ENCODE data around the gene IFIT5.
"Not testable (repeated sequence)": the region's sequence is repeated elsewhere in the genome, so short reads cannot be mapped to it uniquely, and the experiment has no call there.

IFIT5 gene

DNA sequence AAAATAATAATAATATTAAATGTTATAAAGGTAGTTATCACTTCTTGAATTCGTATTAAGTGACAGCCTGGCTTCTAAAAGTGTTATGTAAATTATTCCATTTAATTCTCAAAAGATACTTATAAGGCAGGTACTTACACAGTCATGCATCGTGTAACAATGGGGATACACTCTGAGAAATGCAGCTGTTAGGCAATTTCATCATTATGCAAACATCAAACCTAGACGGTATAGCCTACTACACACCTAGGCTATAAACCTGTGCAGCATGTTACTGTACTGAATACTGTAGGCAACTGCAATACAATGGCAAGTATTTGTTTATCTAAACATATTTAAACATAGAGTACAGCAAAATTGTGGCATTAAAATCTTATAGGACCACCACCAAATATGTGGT is 20.5 kb upstream of the IFIT5 start:
- DNase-seq (ENCODE audit: low read depth) = no peak

DNA sequence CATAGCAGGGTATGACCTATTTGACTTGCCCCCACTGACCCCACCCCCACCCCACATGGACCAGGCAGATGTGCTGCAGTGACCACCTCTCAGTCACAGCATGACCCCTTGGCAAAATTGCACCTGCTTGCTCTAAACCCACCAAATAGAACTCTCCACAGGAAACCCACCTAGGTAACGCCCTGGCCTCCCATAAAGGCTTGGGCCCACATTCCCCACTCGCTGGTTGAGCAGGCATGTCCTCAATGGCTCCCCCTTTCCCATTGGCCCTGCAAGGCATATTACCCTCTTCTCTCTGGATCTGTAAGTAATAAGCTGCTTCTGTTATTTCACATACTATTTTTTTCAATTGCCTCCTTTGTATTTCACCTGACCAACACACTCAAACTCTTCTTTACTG is 19.2 kb upstream of the IFIT5 start:
- DNase-seq (ENCODE audit: low read depth) = no peak

DNA sequence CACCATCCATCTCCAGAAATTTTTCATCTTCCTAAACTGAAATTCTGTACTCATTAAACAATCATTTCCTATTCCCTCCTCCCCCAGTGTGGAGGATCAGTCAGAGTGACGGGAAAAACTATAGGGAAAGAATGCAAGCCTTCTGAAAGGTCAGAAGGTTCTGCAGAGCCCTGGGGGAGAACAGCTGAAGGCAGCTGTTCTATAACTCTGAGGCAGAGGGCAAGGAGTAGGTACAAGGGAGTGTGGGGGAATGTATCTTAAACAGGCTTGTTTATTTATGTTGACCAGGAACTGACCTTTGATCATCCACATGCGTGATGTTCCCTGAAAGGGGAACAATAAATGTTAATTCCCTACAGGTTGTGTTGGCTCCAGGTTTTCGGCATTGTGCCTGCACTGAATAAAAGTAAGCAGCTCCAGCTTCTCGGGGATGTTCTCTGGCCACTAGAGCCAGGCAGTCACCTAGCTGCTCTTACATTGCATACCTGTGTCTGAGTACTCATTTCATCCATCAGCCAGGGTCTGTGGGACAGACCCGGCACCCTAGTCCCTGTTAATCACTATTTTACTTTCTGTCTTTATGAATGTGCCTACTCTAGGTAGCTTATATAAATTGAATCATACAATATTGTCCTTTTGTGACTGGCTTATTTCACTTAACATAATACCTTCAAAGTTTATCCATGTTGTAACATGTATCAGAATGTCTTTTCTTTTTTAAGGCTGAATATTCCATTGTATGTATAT is 16.2 kb upstream of the IFIT5 start:
- DNase-seq (ENCODE audit: low read depth) = no peak

DNA sequence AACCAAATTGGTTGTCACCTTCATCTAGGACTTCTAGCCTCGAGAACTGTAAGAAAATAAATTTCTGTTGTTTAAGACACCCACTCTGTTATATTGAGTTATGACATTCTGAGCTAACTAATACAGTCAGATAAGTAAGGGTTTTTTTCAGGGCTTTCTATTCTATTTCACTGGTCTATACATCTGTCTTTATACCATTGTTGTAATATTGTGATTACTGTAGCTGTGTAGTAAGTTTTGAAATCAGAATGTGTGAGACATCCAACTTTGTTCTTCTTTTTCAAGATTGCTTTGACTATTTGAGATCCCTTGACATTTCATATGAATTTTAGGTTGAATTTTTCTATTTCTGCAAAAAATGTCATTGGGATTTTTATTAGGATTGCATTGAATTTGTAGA is 14.4 kb upstream of the IFIT5 start:
- no peak for DNase-seq (ENCODE audit: low read depth)

DNA sequence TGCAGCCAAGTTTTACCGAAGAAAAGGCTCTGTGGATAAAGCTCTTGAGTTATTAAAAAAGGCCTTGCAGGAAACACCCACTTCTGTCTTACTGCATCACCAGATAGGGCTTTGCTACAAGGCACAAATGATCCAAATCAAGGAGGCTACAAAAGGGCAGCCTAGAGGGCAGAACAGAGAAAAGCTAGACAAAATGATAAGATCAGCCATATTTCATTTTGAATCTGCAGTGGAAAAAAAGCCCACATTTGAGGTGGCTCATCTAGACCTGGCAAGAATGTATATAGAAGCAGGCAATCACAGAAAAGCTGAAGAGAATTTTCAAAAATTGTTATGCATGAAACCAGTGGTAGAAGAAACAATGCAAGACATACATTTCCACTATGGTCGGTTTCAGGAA is 11.3 kb upstream of the IFIT5 start:
- no peak for DNase-seq (ENCODE audit: low read depth)

DNA sequence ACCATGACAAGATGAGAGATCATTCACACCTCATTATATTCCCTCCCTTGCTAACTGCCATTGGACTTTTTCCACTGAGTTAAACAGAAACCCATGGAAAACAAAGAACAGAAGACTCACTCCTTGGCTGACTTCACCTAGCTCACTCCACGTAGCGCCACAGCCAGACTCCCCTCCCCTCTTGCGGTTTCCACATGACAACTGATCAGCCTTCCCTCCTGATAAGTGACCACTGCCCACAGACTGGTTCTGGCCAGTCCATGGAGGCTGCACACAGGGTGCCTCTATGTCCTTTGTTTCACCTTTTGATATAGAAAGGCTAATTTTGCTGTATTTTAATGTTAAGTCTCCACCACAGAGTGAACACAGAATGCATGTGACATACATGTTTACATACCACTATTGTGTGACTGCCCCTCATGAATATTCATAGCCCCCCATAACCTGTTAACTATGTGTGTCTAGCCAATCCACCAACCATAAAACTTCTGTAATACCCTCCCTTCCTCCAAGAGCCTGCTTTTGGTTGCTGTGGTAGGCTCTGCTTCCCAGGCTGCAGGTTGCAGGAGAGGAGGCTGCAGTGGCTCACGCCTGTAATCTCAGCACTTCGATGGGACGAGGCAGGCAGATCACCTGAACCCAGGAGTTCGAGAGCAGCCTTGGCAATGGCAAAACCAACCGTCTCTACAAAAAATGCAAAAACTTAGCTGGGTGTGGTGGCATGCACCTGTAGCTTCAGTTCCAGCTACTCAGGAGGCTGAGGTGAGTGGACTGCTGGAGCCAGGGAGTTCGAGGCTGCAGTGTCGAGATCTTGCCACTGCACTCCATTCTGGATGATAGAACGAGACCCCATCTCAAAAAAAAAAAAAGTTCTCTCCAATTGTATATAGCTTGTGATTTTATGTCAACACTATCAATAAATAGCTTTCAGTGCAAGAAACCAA is 10.0 kb upstream of the IFIT5 start:
- no peak for DNase-seq (ENCODE audit: low read depth)

DNA sequence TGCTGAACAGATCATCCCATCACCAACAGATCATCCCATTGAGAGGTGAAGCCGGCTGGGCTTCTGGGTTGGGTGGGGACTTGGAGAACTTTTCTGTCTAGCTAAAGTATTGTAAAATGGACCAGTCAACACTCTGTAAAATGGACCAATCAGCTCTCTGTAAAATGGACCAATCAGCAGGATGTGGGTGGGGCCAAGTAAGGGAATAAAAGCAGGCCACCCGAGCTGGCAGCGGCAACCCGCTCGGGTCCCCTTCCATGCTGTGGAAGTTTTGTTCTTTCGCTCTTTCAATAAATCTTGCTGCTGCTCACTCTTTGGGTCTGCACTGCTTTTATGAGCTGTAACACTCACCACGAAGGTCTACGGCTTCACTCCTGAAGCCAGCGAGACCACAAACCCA is 8.2 kb upstream of the IFIT5 start:
- DNase-seq (ENCODE audit: low read depth) = not testable (repeated sequence)

DNA sequence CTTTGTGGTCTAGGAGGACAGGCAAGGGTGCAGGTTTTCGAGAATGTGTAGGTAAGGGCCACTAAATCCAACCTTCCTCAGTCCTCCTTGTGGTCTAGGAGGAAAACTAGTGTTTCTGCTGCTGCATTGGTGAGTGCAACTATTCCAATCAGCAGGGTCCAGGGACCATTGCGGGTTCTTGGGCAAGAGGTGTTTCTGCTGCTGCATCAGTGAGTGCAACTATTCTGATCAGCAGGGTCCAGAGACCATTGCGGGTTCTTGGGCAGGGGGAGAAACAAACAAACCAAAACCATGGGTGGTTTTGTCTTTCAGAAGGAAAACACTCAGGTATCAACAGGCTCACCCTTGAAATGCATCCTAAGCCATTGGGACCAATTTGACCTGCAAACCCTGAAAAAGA is 6.6 kb upstream of the IFIT5 start:
- DNase-seq (ENCODE audit: low read depth) = not testable (repeated sequence)

DNA sequence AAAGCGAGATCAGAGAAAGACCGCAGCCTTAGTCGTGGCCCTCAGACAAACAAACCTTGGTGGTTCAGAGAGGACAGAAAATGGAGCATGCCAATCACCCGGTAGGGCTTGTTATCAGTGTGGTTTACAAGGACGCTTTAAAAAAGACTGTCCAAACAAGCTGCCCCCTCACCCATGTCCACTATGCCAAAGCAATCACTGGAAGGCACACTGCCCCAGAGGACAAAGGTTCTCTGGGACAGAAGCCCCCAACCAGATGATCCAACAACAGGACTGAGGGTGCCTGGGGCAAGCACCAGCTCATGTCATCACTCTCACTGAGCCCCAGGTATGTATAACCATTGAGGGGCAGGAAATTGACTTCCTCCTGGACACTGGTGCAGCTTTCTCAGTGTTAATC is 5.1 kb upstream of the IFIT5 start:
- not testable (repeated sequence) for DNase-seq (ENCODE audit: low read depth)

DNA sequence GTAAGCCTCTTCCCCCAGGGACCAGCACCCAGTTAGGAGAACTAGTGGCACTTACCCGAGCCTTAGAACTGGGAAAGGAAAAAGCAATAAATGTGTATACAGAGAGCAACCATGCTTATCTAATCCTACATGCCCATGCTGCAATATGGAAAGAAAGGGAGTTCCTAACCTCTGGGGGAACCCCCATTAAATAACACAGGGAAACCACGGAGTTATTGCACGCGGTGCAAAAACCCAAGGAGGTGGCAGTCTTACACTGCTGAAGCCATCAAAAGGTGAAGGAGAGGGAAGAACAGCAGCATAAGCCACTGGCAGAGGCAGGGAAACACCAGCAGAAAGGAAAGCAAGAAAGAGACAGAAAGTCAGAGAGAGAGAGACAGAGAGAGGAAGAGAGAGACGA is 3.8 kb upstream of the IFIT5 start:
- not testable (repeated sequence) for DNase-seq (ENCODE audit: low read depth)

DNA sequence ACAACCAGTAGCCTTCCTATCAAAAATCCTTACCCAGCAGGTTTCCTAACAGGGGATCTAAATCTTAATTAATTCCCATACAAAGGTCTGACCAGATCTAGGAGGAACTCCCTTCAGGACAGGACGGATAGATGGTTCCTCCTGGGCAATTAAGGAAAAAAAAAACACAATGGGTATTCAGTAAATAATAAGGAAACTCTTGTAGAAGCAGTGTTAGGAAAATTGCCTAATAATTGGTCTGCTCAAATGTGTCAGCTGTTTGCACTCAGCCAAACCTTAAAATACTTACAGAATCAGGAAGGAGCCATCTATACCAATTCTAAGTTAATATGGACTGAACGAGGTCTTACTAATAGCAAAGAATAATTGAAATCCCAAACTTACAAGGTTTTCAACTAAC is 3.2 kb upstream of the IFIT5 start:
- DNase-seq (ENCODE audit: low read depth) = not testable (repeated sequence)

DNA sequence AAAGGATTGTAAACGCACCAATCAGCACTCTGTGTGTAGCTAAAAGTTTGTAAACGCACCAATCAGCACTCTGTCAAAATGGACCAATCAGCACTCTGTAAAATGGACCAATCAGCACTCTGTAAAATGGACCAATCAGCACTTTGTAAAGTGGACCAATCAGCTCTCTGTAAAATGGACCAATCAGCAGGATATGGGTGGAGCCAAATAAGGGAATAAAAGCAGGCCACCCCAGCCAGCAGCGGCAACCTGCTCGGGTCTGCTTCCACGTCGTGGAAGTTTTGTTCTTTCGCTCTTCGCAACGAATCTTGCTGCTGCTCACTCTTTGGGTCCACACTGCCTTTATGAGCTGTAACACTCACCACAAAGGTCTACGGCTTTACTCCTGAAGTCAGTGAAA is 2.1 kb upstream of the IFIT5 start:
- DNase-seq (ENCODE audit: low read depth) = not testable (repeated sequence)

DNA sequence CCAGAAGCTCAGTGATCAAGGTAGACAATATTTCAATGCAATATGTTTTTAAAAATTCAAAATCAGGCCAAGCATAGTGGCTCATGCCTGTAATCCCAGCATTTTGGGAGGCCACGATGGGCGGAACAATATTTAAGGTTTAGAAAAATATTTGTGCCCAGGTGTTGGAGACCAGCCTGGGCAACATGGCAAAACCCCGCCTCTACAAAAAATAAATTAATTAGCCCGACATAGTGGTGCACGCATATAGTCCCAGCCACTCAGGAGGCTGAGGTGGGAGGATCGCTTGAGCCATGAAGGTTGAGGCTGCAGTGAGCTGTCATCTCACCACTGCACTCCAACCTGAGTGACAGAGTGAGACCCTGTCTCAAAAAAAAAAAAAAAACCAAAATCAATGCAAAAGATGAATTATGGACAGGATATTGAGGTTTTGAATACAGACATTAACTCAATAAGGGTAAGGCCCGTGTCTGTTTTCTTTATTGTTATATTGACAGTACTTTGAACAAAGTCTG is 913 bp upstream of the IFIT5 start:
- DNase-seq (ENCODE audit: low read depth) = no peak

DNA sequence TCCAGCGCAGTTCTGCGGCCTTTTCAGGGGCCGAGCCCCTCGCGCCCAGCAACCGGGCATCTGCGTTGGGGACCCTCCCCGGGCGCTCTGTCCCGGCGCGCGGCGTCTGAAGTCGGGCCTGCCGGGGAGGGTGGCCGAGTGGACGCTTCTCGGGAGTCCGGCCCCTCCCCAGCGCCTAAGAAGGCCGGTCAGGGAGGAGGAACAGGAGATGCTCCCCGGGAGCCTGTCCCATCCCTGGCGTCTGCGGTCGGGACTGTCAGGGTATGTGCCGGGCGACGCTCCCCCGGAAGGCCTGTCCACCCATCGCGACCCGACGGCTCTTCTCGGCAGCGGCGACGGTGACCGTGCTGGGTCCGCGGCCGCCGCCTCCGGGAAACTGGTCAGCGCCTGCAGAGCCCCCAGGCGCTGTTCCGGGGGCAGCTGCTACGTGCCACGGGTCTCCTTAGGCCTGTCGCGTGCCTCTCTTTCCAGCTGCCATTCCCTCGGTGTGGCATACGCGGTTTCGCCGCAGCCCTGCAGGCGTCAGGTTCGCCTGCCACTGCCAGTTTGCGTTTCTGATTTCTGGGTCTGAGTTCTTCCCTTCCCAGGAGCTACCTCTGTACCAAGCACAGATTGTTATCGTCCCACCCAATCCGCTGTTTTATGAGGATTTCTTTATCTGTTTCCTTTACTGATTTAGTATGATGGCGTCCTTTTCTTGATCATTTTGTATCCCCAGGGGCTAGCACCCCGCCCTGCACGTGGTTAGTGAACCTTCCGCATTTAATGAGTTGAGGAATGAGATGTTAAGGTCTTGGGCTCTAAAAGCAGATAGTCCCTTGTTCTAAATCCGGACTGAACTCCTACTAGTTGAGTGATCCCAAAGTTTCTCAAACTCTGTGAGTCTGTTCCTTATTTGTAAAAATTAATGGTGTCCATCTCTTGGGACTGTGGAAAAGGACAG is 782 bp downstream of the IFIT5 start:
- no peak for DNase-seq (ENCODE audit: low read depth)

DNA sequence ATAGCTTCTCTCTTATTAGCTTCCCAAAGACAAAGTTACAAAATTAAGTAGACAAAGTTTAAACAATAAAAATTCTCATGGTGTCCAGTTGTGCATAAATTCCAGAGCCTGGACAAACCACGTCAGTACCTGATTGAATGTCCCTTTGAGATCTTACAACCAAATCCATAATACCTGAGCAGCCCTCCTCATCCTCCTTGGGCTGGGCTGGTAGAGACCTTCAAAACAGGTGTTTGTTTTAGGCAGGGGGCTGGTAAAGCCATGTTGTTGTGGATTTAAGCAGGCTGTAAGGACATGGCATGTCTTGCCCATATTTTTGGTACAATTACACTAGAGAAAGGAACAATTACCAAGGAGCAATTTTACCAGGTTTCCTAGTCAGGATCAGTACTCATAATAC is 2.1 kb downstream of the IFIT5 start:
- DNase-seq (ENCODE audit: low read depth) = no peak

DNA sequence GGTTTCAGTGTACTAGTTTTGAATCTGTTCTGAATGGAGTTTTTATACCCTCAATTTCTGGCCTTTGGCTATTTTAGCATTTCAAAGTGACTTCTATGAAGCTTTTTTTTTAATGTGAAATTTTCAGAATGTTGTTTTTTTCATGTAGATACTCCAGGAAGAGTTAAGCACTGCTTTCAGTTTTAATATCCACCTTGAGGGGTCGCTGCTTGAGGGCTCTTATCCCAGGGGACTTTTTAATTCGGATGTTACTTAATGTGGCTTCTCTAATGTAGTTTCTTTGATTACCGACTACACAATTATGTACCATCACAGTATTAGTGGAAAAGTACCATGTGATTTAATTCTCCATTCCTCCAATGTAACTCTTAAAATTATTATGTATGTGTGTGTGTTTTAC is 5.2 kb downstream of the IFIT5 start:
- DNase-seq (ENCODE audit: low read depth) = no peak

DNA sequence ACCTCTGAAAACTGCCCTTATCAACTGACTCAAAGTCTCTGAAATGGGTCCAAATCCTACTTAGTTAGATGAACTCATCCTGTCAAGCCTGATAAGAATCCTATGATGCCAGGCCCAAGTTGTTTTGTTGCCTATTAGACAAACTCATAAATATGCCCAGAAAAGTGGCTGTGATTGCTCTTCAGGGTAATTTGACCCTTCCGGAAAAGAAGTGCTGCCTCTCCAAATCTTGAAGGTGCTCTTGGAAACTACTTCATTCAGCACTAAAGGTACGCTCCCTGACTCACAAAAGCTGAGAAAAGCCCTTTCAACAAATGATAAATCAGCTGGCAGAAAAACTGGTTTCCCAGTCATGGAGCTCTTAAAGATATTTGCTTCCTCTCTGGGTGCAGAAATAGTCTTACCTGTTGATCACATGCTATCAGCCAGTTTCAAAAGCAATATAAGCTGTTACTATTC is 6.7 kb downstream of the IFIT5 start:
- no peak for DNase-seq (ENCODE audit: low read depth)

DNA sequence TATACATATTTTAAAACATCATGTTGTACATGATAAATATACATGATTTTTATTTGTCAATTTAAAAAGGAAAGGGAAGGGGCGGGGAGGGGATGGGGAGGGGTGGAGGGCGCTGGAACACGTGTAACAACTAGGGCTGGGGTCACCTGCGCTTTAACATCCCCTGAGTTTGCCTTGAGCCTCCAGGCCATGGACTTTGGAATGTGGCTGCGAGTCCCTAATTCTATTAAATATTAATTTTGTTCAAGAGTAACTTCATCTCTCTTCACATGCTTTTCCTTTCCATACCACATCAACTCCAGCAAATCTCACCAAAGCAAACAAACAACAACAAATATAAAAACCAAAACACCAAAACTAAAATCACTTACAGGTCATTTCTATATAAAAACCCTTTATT is 10.6 kb downstream of the IFIT5 start:
- no peak for DNase-seq (ENCODE audit: low read depth)

DNA sequence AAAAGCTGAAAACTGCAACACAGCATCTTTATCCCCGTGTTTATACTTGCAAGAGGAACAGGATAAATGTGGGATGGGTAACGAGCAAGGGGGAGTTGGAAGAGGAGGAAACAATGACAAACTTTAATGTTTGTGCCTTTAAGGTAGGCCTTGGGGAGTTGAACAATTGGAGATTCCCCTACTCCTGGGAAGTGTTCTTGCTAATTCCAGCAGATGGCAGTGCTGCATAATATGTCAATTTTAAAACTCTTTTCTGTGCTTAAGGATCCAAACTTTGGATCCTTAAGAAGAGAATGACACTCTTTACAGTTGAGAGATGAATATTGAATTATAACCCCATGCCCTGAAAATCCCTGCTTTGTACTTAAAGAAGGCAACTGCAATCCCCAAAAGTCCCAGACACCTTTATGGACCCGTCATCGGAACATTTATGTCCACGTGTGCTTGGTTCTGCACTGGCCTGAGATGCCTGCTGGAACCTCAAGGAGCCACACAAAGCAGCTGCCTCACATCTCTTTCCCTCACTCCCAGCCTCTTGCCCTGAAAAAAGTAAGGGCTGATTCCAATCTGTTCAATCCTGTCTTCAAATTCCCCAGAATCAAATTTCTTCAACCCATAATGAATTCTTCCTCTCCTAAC is 12.0 kb downstream of the IFIT5 start:
- peak; percentile 57 for DNase-seq (ENCODE audit: low read depth)

DNA sequence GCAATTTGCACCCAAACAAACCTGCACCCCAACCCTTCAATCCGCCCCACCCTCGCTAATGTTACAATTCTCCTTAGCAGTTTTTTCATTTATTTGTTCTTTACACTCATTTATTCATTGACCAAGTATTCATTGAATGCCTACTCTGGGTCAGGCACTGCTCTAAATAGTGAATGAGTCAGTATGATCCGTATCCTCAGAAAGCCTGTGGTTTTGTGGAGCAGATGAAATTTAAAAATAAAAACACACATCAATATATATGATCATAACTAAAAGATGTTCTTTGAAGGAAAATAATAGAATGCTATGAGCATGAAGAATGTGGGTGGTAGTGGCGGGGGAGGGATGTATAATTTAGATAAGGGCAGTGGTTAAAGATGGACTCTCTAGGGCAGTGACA is 13.3 kb downstream of the IFIT5 start:
- DNase-seq (ENCODE audit: low read depth) = peak; percentile 49

DNA sequence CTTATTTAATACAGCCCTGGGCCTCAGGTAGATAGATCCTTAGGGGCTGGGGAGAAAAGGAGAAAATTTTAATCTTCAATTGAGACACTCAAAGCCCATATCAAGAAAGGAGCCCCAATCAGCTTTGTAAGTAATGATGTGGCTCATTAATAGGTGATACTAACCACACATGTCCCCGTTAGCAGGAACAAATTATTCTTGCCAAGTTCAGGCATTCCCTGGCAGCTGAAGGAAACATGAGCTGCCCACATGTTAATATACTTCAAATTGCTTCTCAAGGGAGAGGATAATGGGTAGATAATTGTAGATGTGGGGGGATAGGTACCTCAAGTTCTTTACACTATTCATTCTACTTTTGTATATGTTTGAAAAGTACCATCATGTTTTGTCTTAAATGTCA is 14.5 kb downstream of the IFIT5 start:
- DNase-seq (ENCODE audit: low read depth) = no peak

All from fibroblast of the conjunctiva (primary cell).